Stimulated activated CD8-positive, alpha-beta memory T cell treated with anti-CD3 and anti-CD28 coated beads, Interleukin-4, amount 100 ng/mL, for 24 hours (primary cell): ENCODE measurements around the gene SAT1.

Source experiments
- DNase-seq: peaks from one replicate; pipeline ENCODE4 v3.0.0-alpha.2; 2020; ENCODE audit warnings: low read depth

The SAT1 gene

DNA sequence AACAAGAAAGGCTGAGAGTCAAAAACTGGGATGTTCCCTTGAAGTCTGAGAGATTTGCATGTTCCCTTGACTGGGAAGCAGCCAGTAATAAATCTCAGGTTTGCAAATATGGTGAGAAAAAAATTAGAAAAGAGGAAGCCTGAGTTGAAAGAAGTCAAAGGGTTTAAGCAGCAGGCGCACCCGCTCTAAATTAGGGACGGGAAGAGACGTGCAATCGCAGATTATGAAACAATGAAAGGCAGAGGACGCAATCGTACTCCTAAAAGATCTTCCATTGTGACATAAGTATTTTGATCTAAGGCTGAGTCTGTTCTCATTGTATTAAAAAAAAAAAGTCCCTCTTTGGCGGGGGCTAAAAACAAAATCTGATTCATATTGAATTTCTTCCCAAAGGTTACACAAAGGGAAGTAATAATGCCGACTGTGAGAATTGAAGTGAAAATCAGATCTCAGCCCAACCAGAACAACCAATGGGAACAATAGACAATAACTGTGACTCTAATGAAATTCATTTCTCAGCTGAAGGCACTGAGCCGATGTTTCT lies 28.2 kb downstream of the SAT1 start:
- no peak for DNase-seq

DNA sequence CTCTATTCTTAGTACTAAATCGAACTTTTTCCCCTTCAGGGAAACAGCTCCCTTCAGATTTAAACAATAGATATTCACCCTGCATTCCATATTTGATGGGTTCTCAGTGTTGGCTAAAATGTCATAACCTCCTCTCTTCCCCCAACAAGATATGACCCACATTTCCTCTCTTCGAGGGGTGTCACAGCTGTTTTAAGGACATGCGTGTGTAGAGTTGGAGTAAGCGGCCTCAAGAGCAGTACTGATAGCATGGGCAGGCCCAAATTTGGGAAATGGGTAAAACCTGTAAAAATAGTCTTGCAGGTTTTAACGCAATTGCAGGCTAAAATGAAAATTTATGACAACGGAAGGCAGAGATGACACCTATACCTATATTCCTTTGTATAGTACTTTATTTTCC lies 28.7 kb downstream of the SAT1 start:
- no peak for DNase-seq

DNA sequence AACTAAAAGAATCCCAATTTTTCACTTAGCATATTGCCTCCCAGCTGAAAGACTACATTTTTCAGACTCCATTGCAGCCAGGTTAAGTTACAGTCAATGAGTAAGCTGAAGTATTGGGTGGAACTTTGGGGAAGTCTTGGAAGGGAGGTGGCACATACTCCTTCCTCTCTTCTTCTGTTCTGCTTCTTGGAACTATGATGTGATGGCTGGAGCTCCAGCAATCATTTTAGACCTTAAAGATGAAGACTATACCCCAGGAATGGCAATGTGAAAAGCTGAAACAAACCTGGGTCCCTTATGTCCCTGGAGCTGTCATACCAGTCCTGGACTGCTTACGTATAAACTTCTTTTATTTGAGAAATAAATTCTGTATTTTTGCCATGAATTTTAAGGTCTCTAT lies 30.8 kb downstream of the SAT1 start:
- no peak for DNase-seq

DNA sequence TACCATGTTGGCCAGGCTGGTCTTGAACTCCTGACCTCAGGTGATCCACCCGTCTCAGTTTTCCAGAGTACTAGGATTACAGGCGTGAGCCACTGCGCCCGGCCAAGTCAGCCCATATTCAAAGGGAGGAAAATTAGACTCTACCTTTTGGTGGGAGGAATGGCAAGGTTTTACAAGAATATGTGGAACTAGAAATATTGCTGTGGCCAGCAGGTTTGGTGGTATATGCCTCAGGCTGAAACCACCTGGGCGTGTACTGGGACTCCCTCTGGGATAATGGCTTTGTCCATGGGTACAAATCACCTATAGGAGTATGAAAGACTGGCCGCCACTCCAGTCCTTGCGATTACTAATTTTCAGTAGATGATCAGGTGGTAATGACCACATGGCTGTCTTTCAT lies 32.4 kb downstream of the SAT1 start:
- DNase-seq = no peak

DNA sequence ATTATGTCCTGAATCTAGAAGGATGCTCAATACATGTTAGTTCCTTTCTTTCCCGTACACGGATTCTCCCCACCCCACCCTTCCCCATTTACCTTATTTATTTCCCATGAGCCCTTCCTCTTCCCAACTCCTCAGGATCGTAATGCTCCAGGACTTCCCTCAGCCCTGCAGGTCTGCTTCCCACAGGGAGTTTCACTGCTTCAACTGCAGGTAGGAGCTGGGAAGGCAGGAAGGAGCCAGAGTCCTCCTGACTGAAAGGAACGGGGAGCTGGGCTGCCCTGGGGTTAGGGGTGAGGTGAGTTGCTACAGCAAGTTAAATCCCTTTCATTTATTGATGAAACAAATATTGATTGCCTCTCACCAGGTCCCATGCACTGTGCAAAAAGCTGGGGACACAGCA lies 33.2 kb downstream of the SAT1 start:
- DNase-seq = no peak

DNA sequence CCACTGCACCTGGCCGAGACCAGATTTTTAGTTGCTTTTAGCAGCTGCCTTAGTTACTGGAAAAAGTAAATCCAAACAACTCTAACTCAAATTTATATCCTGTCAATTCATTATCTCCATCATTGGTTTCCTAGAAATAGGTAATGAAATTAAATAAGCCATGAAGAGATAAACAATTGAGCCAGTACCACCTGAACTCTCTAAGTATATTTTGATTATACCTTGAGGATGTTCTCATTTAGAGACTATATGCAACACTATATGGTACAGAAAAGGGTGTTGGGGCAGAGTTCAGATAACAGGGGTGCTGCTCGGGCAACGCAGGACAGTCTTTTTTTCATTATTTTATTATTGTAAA lies 35.0 kb downstream of the SAT1 start:
- no peak for DNase-seq

DNA sequence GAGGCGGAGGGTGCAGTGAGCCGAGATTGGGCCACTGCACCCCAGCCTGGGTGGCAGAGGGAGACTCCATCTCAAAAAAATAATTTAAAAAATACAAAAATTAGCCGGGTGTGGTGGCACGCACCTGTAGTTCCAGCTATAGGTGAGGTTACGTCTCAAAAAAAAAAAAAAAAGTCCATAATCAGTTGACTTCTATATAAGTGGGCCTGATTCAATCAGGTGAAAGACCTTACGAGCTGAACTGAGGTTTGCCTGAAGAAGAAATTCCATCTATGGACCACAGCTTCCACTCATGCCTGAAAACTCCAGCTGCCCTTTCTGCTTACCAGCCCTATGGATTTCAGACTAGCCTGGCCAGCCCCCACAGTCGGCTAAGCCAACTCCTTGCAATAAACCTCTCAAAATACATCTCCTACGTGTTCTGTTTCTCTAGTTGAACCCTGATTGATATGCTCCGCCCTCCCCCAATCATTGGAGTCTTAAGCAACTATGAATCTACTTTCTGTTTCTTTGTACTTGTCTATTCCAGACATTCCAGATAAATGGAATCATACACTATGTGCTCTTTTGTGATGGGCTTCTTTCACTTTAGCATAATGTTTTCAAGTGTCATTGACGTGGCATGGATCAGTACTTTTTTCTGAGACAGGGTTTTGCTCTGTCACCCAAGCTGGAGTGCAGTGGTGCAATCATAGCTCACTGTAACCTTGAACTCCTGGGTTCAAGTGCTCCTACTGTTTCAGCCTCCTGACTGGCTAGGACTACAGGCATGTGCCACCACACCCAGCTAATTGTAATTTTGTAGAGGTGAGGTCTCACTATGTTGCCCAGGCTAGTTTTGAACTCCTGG lies 36.6 kb downstream of the SAT1 start:
- DNase-seq = no peak

DNA sequence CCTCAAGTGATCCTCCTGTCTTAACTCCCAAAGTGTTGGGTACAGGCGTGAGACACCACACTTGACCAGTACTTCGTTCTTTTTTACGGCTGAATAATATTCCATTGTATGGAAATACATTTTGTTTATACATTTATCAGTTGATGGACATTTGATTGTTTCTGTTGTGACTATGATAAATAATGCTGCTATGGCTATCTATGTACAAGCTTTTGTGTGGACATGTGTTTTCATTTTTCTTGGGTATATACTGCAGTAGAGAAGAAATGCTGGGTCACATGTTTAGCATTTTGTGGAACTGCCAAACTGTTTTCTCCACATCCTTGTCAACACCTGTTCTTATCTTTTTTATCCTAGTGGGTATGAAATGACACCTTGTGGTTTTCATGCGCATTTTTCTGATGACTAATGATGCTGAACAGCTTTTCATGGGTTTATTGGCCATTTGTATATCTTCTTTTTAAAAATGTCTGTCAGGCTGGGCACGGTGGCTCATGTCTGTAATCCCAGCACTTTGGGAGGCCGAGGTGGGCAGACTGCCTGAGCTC lies 37.3 kb downstream of the SAT1 start:
- no peak for DNase-seq

DNA sequence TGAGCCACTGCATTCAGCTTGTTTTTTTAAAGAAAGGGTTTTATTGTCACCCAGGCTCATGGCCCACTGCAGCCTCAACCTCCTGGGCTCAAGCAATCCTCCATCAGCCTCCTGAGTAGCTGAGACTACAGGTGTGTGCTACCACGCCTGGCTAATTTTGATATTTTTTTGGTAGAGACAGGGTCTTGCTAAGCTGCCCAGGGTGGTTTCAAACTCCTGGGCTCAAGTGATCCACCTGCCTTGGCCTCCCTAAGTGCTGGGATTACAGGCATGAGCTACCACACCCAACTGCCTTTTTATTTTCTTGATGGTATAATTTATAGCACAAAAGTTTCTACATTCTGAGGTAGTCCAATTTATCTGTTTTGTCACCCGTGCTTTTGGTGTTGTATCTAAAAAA lies 38.9 kb downstream of the SAT1 start:
- DNase-seq = no peak

DNA sequence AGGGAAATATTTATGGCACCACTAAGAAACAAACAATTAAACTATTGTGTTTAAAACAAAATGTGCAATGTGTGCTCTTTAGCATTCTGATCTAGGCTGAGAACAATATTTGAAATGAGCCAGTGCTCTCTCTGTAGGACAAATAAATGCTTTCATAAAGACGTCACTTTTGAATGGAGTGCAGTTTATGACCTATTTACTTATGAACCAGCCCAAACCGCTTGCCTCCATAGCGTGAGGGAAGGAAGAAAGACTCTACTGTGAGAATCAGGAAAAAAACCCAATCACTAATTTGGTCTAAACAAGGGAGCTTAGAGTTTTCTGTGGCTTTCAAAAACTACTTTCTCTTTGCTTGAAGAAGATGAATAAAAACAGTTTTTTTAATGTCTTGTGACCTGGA lies 39.4 kb downstream of the SAT1 start:
- no peak for DNase-seq

DNA sequence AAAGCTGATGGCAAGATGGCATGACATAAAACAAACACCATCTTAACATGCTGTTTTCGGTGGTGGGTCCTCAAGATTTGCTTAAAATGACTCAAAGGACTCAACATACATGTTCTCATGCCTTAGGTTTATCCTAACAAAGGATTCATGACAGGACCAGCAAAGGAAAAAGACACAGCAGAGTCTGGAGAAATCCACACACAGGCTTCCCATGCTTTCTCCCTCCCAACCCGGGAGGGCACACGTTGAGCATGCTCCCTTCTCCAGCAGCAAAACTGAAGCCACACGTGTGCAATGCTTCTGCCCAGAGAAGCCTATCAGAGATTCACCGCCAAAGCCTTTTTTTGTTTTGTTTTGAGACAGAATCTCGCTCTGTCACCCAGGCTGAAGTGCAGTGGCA lies 39.9 kb downstream of the SAT1 start:
- DNase-seq = no peak

DNA sequence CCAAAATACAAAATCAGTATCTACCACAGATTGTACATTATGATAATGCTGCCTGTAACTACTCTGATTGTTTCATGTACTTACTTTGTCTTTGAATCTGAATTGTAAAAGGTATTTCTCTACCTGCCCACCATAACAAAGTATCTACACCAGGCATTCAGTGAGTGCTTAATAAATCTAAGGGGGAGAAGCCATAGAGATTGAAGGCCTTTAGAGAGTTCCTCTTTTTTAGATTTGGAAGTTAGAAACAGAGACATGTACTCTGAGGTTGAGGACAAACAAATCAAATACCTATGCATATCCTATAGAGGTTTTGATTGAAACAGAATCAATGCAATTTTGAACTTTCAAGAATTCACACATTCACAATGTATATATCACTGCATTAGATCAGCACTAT lies 42.7 kb downstream of the SAT1 start:
- DNase-seq = no peak

DNA sequence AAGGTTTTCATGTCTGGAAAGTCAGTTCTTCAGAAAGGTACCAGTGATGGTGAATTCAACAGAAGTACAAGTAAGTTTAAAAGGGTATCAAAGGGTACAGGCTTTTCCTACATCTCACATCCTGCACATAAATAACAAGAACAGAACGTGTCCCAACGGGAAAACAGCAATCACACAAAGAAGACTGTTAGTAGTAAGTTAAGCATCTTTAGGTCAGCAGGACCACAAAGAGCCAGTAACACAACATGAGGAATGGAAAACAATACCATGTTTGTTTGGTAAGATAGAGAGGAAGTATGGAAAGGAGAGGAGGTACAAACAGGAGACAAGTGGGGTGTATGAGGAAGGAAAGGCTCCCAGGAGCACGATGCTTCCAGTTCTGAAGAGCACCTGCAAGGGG lies 43.2 kb downstream of the SAT1 start:
- no peak for DNase-seq

DNA sequence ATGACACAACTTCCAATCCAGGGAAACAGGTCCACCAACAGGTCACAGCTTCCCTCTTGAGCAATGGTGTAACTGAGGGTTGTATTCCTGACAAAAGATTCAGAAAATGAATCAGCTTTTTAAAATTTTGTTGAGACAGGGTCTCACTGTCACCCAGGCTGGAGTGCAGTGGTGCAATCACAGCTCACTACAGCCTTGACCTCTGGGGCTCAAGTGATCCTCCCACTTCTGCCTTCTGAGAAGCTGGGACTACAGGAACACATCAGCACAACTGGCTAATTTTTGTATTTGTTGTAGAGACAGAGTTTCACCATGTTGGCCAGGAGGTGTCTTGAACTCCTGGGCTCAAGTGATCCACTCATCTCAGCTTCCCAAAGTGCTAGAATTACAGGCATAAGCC lies 43.7 kb downstream of the SAT1 start:
- no peak for DNase-seq

DNA sequence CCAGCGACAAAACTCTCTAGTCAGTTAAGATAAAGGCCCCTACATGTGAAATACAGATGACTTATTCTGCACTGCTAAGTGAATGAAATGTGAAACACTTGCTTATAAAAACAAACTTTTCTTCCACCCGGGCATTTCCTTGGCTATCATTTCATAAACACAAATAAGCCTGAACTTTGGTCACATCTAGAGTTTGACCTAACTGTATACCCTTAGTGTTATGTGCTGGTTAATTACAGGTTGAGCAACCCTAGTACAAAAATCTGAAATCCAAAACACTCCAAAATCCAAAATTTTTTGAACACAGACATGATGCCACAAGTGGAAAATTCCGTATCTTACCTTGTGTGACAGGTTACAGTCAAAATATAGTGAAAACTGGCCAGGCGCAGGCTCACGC lies 45.9 kb downstream of the SAT1 start:
- DNase-seq = no peak

DNA sequence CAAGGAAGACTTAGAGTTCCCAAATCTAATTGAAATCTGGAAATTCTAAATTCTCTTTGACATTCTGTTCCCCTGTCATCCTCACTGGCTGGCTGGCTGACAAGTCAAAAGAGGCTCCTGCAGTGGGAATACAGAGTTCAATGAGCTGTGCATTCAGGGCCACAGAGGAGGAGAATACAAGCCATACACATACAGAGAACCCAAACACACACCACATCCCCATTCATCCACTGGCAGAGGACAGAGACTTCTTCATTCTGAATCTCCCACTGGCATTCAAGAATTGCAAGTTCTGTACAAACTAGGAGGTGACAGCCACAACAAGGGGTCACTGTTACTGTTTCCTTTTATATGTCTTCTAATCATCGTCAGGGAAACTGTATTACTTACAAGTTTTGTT lies 49.7 kb downstream of the SAT1 start:
- no peak for DNase-seq
